Type B pancreatic cell (in vitro differentiated cells): ENCODE data around the gene ST6GAL1. TPM values are rescaled to one million over a fixed set of nuclear protein-coding genes. Genes with fewer than 3 reads are reported as not detected.
A peak's percentile ranks its signal among the peaks of the same experiment; 100 is the strongest.

ENCODE experiments used
- DNase-seq: peaks from one replicate; pipeline ENCODE4 v3.0.0; 2021; ENCODE audit warnings: mixed read lengths; ENCODE audit not compliant: unreplicated experiment; ENCODE audit errors: extremely low spot score
- H3K27ac Mint-ChIP-seq: 2 replicates; pipeline ENCODE4 v1.8.0; 2021; ENCODE audit warnings: mild to moderate bottlenecking, mixed read lengths
- H3K27me3 Mint-ChIP-seq: 2 replicates; pipeline ENCODE4 v1.8.0; 2021; ENCODE audit warnings: mixed read lengths
- H3K36me3 Mint-ChIP-seq: 2 replicates; pipeline ENCODE4 v1.8.0; 2021; ENCODE audit warnings: mixed read lengths
- H3K4me1 Mint-ChIP-seq: one replicate; pipeline ENCODE4 v1.8.0; 2021; ENCODE audit warnings: mixed read lengths; ENCODE audit not compliant: unreplicated experiment
- H3K4me3 Mint-ChIP-seq: 2 replicates; pipeline ENCODE4 v1.8.0; 2021; ENCODE audit warnings: mild to moderate bottlenecking, mixed read lengths
- H3K9me3 Mint-ChIP-seq: 2 replicates; pipeline ENCODE4 v1.8.0; 2021; ENCODE audit warnings: mixed read lengths
- CTCF ChIP-seq: fragments of 200-600 bp; sonication (generic); conservative IDR thresholded peaks from 2 replicates; pipeline ENCODE4 v1.5.0; 2021; ENCODE audit warnings: antibody characterized with exemption, mild to moderate bottlenecking
- total RNA-seq: library from RNA; stranded (reverse); gene quantifications from 2 replicates; pipeline ENCODE4 v1.2.1, GENCODE V29; 2021; ENCODE audit warnings: low replicate concordance

Gene ST6GAL1
- total RNA-seq, 1 donor from 2014 or later = 51.8 TPM

- TF ChIP-seq CTCF = no peak
- H3K27ac Mint-ChIP-seq = no peak overlapping the region
- peaks cover 5% of the 10 kb centered on the region for H3K9me3 Mint-ChIP-seq
- H3K4me1 Mint-ChIP-seq = peaks cover 13% of the 10 kb centered on the region
- H3K27me3 Mint-ChIP-seq = no peaks in the 10 kb centered on the region
- H3K36me3 Mint-ChIP-seq = peaks cover 25% of the 10 kb centered on the region
- no peak overlapping the region for H3K4me3 Mint-ChIP-seq
- peak; percentile 13 for DNase-seq
Observed at GRCh38 chr3:187044206-187044605, 113.9 kb downstream of the ST6GAL1 start.

DNA sequence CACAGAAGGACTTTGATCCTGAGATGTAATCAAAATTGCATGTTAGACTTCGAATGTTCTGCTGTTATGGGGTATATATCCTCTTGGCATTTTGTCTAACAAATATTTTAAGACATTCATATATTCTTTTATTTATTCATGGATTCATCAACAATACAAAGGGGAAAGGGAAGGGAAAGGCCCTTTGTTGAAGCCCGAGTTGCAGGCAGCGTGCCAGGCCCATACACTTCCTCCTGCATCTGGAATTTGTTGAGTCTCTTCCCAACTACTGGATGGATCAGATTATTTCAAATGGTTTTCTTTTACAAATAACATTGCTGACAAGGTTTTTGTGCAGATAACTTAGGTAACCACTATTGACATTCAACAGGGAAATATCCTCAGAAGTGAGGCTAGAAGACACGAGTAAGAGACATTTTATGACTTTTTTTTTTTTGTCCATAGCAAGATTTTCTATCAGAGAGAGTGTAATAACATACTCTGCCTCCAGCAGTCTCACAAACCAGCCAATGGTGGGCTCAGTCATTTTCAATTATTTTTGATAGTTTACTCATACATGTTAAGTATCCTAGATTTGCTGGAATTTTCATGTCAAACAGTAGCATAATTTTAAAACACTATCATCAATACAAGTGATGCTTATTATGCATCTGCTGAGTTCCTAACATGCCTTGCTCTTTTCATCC is 114.7 kb downstream of the ST6GAL1 start:
- Mint-ChIP-seq H3K9me3 (peaks cover 5% of the 10 kb centered on the region), H3K4me1 (peaks cover 13% of the 10 kb centered on the region), H3K36me3 (peaks cover 25% of the 10 kb centered on the region), H3K4me3 (no peak overlapping the region), H3K27ac (no peak overlapping the region), H3K27me3 (no peaks in the 10 kb centered on the region)
- peak; percentile 2 for DNase-seq
- peak; percentile 49 for TF ChIP-seq CTCF

DNA sequence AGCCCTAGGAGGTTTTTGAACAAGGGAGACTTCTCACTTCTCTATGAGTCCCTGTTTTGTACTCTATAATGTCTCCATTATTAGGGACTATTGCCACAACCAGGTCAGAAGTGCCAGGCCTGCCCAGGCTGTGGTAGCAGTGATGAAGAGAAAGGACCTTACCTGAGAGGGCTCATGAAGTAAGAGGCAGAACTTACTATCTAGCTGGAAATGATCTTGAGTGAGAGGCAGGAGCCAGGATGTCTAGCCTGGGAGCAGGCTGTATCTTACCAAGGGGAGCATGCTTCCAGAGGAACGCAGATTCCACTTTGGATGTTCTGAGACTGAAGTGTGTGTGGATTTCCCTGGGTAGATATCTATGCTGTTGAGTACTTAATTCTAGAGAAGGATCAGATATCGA is 115.7 kb downstream of the ST6GAL1 start:
- Mint-ChIP-seq H3K36me3 (peaks cover 18% of the 10 kb centered on the region), H3K27me3 (no peaks in the 10 kb centered on the region), H3K4me1 (peaks cover 13% of the 10 kb centered on the region), H3K4me3 (no peak overlapping the region), H3K9me3 (peaks cover 5% of the 10 kb centered on the region), H3K27ac (no peak overlapping the region)
- TF ChIP-seq CTCF = no peak
- no peak for DNase-seq

DNA sequence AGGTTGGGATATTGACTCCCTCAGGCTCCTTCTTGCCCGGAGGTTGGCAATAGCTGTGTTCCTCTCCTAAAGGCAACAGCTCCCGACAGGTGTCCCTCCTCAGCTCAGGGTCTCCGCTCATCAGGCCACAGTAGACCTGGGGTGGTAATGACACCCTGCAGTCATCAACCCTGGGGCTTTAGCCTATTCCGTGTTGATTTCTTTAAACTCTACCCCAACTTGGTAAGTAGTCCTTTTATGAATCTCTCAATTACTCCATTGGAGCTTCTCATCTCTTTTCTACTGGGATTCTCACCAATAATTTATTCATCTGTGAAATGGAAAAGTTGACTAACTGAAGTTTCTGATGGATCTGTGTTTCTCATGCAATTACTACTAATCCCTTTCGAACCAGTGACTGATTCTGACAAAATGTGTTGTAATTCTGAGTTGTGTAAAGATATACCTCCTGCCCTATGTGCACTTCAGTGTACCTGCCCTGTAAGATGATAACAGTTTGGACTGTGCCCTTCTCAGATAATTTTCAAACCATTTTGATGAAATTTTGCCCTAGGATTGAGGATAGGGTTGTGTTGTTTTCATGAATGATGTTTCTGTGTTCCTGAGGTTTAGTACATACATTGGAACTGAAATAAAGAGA is 119.3 kb downstream of the ST6GAL1 start:
- H3K27me3 Mint-ChIP-seq = no peaks in the 10 kb centered on the region
- no peak overlapping the region for H3K4me3 Mint-ChIP-seq
- H3K36me3 Mint-ChIP-seq = peaks cover 45% of the 10 kb centered on the region
- no peak for DNase-seq
- H3K4me1 Mint-ChIP-seq = peaks cover 3% of the 10 kb centered on the region
- no peak overlapping the region for H3K27ac Mint-ChIP-seq
- H3K9me3 Mint-ChIP-seq = peaks cover 11% of the 10 kb centered on the region
- no peak for TF ChIP-seq CTCF

DNA sequence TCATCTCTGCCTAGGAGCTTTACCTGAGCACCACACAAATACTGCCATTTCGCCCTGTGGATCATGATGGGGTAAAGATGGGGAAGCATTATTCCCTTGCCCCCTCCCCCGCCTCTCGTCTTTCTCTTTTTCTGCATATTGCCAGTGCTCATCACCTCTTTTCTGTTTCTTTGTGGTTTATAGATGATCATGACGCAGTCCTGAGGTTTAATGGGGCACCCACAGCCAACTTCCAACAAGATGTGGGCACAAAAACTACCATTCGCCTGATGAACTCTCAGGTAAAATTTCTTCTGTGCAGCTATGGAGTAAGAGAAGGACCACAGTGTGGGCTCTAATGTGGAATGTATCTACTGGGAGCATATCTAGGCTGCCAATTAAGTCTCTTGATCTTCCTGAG is 120.7 kb downstream of the ST6GAL1 start:
- H3K9me3 Mint-ChIP-seq = peaks cover 20% of the 10 kb centered on the region
- DNase-seq = peak; percentile 20
- H3K36me3 Mint-ChIP-seq = peaks cover 54% of the 10 kb centered on the region
- no peaks in the 10 kb centered on the region for H3K27me3 Mint-ChIP-seq
- no peaks in the 10 kb centered on the region for H3K4me1 Mint-ChIP-seq
- H3K27ac Mint-ChIP-seq = no peak overlapping the region
- TF ChIP-seq CTCF = no peak
- H3K4me3 Mint-ChIP-seq = no peak overlapping the region
